ENCODE measurements around the gene KMT2D.
A peak's percentile ranks its signal among the peaks of the same experiment; 100 is the strongest.

KMT2D gene

GRCh38 chr12:49055092-49055491 is 5.5 kb downstream of the KMT2D start:
- no peak for TF ChIP-seq JUND (IDR thresholded peaks at IDR 0.05; ENCODE audit: low read depth)
- in situ Hi-C loops (cut with HindIII; ENCODE audit: low pct_unique_long_range_greater_than_20kb, low sequenced_read_pairs), result no loop called here
- no peak for DNase-seq (ENCODE audit: low read depth in 1 of 2, low spot score in 1 of 2)

GRCh38 chr12:49054524-49054923 is 6.1 kb downstream of the KMT2D start:
- DNase-seq (ENCODE audit: low read depth in 1 of 2, low spot score in 1 of 2), result no peak
- in situ Hi-C loops (cut with HindIII; ENCODE audit: low pct_unique_long_range_greater_than_20kb, low sequenced_read_pairs), result no loop called here
- TF ChIP-seq JUND (IDR thresholded peaks at IDR 0.05; ENCODE audit: low read depth), result no peak

- DNase-seq (ENCODE audit: low read depth in 1 of 2, low spot score in 1 of 2), result no peak
- in situ Hi-C loops (cut with HindIII; ENCODE audit: low pct_unique_long_range_greater_than_20kb, low sequenced_read_pairs), result no loop called here
- no peak for TF ChIP-seq JUND (IDR thresholded peaks at IDR 0.05; ENCODE audit: low read depth)
Measured at GRCh38 chr12:49054096-49054495, 6.5 kb downstream of the KMT2D start.

- no peak for TF ChIP-seq JUND (IDR thresholded peaks at IDR 0.05; ENCODE audit: low read depth)
- in situ Hi-C loops (cut with HindIII; ENCODE audit: low pct_unique_long_range_greater_than_20kb, low sequenced_read_pairs), result no loop called here
- no peak for DNase-seq (ENCODE audit: low read depth in 1 of 2, low spot score in 1 of 2)
Measured at GRCh38 chr12:49052451-49053208, 8.0 kb downstream of the KMT2D start.

- no peak for TF ChIP-seq JUND (IDR thresholded peaks at IDR 0.05; ENCODE audit: low read depth)
- in situ Hi-C loops (cut with HindIII; ENCODE audit: low pct_unique_long_range_greater_than_20kb, low sequenced_read_pairs), result no loop called here
- no peak for DNase-seq (ENCODE audit: low read depth in 1 of 2, low spot score in 1 of 2)
Measured at GRCh38 chr12:49051777-49052438, 8.7 kb downstream of the KMT2D start.

- no peak for DNase-seq (ENCODE audit: low read depth in 1 of 2, low spot score in 1 of 2)
- in situ Hi-C loops (cut with HindIII; ENCODE audit: low pct_unique_long_range_greater_than_20kb, low sequenced_read_pairs), result no loop called here
- no peak for TF ChIP-seq JUND (IDR thresholded peaks at IDR 0.05; ENCODE audit: low read depth)
Measured at GRCh38 chr12:49051373-49051764, 9.2 kb downstream of the KMT2D start.

- TF ChIP-seq JUND (IDR thresholded peaks at IDR 0.05; ENCODE audit: low read depth), result no peak
Measured at GRCh38 chr12:49050507-49051372, 9.9 kb downstream of the KMT2D start.

GRCh38 chr12:49049566-49050224 is 10.9 kb downstream of the KMT2D start:
- no peak for TF ChIP-seq JUND (IDR thresholded peaks at IDR 0.05; ENCODE audit: low read depth)
- in situ Hi-C loops (cut with HindIII; ENCODE audit: low pct_unique_long_range_greater_than_20kb, low sequenced_read_pairs), result no loop called here
- no peak for DNase-seq (ENCODE audit: low read depth in 1 of 2, low spot score in 1 of 2)

More at GRCh38 chr12:49050507-49051372, 9.9 kb downstream of the KMT2D start:
- in situ Hi-C loops (cut with HindIII; ENCODE audit: low pct_unique_long_range_greater_than_20kb, low sequenced_read_pairs), result no loop called here
- DNase-seq (ENCODE audit: low read depth in 1 of 2, low spot score in 1 of 2), result no peak

GRCh38 chr12:49048953-49049352 is 11.6 kb downstream of the KMT2D start:
- in situ Hi-C loops (cut with HindIII; ENCODE audit: low pct_unique_long_range_greater_than_20kb, low sequenced_read_pairs), result no loop called here
- TF ChIP-seq JUND (IDR thresholded peaks at IDR 0.05; ENCODE audit: low read depth), result no peak
- DNase-seq (ENCODE audit: low read depth in 1 of 2, low spot score in 1 of 2), result no peak

GRCh38 chr12:49046129-49046895 is 14.3 kb downstream of the KMT2D start:
- no peak for DNase-seq (ENCODE audit: low read depth in 1 of 2, low spot score in 1 of 2)
- in situ Hi-C loops (cut with HindIII; ENCODE audit: low pct_unique_long_range_greater_than_20kb, low sequenced_read_pairs), result no loop called here
- TF ChIP-seq JUND (IDR thresholded peaks at IDR 0.05; ENCODE audit: low read depth), result no peak

GRCh38 chr12:49044660-49045059 is 15.9 kb downstream of the KMT2D start:
- in situ Hi-C loops (cut with HindIII; ENCODE audit: low pct_unique_long_range_greater_than_20kb, low sequenced_read_pairs), result no loop called here

GRCh38 chr12:49043856-49044258 is 16.7 kb downstream of the KMT2D start:
- DNase-seq (ENCODE audit: low read depth in 1 of 2, low spot score in 1 of 2), result peak; percentile 77 to 79
- in situ Hi-C loops (cut with HindIII; ENCODE audit: low pct_unique_long_range_greater_than_20kb, low sequenced_read_pairs), result no loop called here
- no peak for TF ChIP-seq JUND (IDR thresholded peaks at IDR 0.05; ENCODE audit: low read depth)

More at GRCh38 chr12:49044660-49045059, 15.9 kb downstream of the KMT2D start:
- DNase-seq (ENCODE audit: low read depth in 1 of 2, low spot score in 1 of 2), result no peak
- no peak for TF ChIP-seq JUND (IDR thresholded peaks at IDR 0.05; ENCODE audit: low read depth)
